Vagina (tissue), 2 donors: Measurements from ENCODE around the gene GAB2.

Source experiments
- CTCF ChIP-seq, 3 experiments: fragments of 450-650 bp in 2 of 3; fragments of 200-600 bp in 1 of 3; sonication (generic) in 1 of 3; IDR thresholded peaks; one replicate each; pipeline ENCODE4 v1.5.1; 2017 to 2019; ENCODE audit warnings: antibody characterized with exemption in 3 of 3, mild to moderate bottlenecking in 2 of 3, moderate library complexity in 2 of 3
- POLR2A ChIP-seq, 2 donors: fragments of 450-650 bp; IDR thresholded peaks; one replicate each; pipeline ENCODE4 v1.6.1; 2017; ENCODE audit warnings: antibody characterized with exemption in 2 of 2, mild to moderate bottlenecking in 2 of 2, moderate library complexity in 2 of 2
- POLR2AphosphoS5 ChIP-seq, 2 donors: sonication (generic); formaldehyde crosslinking; IDR thresholded peaks; one replicate each; pipeline ENCODE4 v1.9.0; 2017; ENCODE audit warnings: antibody characterized with exemption in 2 of 2, mild to moderate bottlenecking in 2 of 2, low read depth in 1 of 2; ENCODE audit not compliant: insufficient read depth in 1 of 2

- TF ChIP-seq CTCF (IDR thresholded peaks at IDR 0.05): no peak
- no peak for TF ChIP-seq POLR2AphosphoS5 (IDR thresholded peaks at IDR 0.05; ENCODE audit: insufficient read depth in 1 of 2, low read depth in 1 of 2)
- TF ChIP-seq POLR2A (IDR thresholded peaks at IDR 0.05): no peak
Measured at GRCh38 chr11:78429209-78429608, 11.6 kb upstream of the GAB2 start.
